ENCODE data around the gene CRX.

DNA sequence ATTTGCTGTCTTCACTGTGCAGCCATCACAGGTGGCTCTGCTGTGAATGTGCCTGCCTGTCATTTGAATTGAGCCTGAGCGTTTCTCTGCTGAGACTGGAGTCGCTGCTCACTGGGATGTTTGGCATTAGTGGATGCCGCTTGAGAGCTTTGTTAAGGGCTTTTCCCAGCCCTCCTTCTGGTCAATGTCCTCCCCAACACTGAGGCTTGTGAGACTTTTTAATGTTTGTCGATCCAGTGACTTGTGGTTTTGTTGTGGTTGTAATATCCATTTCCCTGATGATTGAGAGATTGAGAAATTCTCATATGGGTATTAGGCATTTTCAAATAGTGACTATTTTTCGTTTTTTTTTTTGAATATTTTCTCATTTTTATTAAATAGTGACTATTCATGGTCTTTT is 39.9 kb downstream of the CRX start:
- TF ChIP-seq CTCF (IDR thresholded peaks at IDR 0.05): no peak
- no peak for TF ChIP-seq EZH2 (IDR thresholded peaks at IDR 0.05)

Measured in neural progenitor cell (in vitro differentiated cells).